Spinal cord (tissue), 10 donors: Measurements from ENCODE around the gene LIX1. TPM values are rescaled to one million over a fixed set of nuclear protein-coding genes. Genes with fewer than 3 reads are reported as not detected.

Experiments
- DNase-seq, 6 donors: peaks; one replicate each; pipeline versions ENCODE4 v3.0.0 to v3.0.0-alpha.2; 2013 to 2015; ENCODE audit warnings: low spot score in 6 of 6, low read depth in 4 of 6
- H3K27ac ChIP-seq: one replicate; pipeline ENCODE4 v1.5.1; 2013; ENCODE audit warnings: low read depth, low read length, control low read depth
- H3K27me3 ChIP-seq: one replicate; pipeline ENCODE4 v1.6.1; 2013; ENCODE audit warnings: low read length; ENCODE audit not compliant: control insufficient read depth, insufficient read depth
- H3K36me3 ChIP-seq: one replicate; pipeline ENCODE4 v1.6.1; 2013; ENCODE audit warnings: low read length; ENCODE audit not compliant: control insufficient read depth, insufficient read depth
- H3K4me1 ChIP-seq: one replicate; pipeline ENCODE4 v1.6.1; 2013; ENCODE audit warnings: low read length; ENCODE audit not compliant: control insufficient read depth, insufficient read depth
- H3K4me3 ChIP-seq: one replicate; pipeline ENCODE4 v1.5.1; 2013; ENCODE audit warnings: low read depth, low read length, control low read depth
- H3K9me3 ChIP-seq: one replicate; pipeline ENCODE4 v1.6.1; 2013; ENCODE audit warnings: low read length; ENCODE audit not compliant: control insufficient read depth, insufficient read depth
- WGBS: methylation state at CpG from one replicate; pipeline ENCODE4 v1.1.5; 2013; ENCODE audit warnings: missing lambda C conversion rate; ENCODE audit not compliant: insufficient coverage; 5-methylcytosine and 5-hydroxymethylcytosine counted together
- polyA plus RNA-seq, 2 donors: library from polyadenylated mRNA; unstranded; fragments of 120-200 nt; gene quantifications; one replicate each; pipeline ENCODE4 v1.2.1, GENCODE V29; 2013; ENCODE audit not compliant: insufficient read length in 2 of 2
- total RNA-seq, 2 donors: library from RNA; depleted of rRNA in 1 of 2; stranded (reverse); fragments of 120-200 nt in 1 of 2; fragments of >200 nt in 1 of 2; gene quantifications; one replicate each; pipeline versions ENCODE4 v1.2.3 to v1.2.4, GENCODE V29; 2013 to 2014
- donor health status: healthy.

The LIX1 gene
- total and polyA plus RNA-seq, 4 donors = 22.3 to 68.9 (median 41.6) TPM

DNA sequence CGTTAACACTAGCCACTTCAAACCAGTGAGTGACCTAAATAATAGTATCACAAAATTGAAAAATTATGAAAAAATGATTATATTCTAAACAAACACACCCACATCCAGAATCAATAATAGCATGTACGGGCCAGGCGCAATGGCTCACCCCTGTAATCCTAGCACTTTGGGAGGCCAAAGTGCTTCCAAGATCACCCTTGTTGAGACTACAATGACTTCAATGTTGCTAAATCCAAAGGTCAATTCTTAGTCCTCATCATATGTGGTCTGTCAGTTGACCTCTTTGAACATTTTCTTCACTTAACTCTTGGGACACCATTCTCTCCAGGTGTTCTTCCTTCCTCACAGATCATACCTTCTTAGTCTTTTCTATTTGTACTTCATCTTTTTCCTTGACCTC, 29.3 kb upstream of the LIX1 start:
- Histone ChIP-seq H3K27me3 (no peaks in the 10 kb centered on the region), H3K9me3 (no peaks in the 10 kb centered on the region), H3K27ac (no peak overlapping the region), H3K4me3 (no peak overlapping the region), H3K4me1 (no peaks in the 10 kb centered on the region), H3K36me3 (peaks cover 20% of the 10 kb centered on the region)
- 78% methylated on average over 2 of the region's 3 CpGs for WGBS
- DNase-seq = no peak

DNA sequence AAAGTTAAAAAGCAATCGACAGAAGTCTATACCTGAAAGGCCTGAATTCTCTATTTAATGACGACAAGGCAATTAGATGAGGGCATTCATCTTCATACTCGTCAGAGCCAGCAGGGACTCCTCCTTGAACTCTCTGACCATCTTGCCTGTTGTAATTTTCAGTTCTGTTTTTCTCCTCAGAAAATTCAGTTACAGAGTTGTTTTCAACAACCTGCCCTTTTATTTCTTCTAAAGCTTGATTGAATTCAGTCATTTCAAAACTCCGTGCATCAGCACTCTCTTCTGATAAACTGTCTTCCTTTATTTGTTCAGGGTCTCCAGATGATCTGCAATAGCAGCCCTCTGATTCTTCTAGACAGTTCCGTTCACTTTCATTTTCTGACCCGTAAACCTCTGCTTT, 25.0 kb upstream of the LIX1 start:
- Histone ChIP-seq H3K9me3 (no peaks in the 10 kb centered on the region), H3K4me1 (no peaks in the 10 kb centered on the region), H3K27ac (no peak overlapping the region), H3K36me3 (peaks cover 10% of the 10 kb centered on the region), H3K4me3 (no peak overlapping the region), H3K27me3 (no peaks in the 10 kb centered on the region)
- 43% methylated on average over 6 of the region's 6 CpGs for WGBS
- no peak for DNase-seq

DNA sequence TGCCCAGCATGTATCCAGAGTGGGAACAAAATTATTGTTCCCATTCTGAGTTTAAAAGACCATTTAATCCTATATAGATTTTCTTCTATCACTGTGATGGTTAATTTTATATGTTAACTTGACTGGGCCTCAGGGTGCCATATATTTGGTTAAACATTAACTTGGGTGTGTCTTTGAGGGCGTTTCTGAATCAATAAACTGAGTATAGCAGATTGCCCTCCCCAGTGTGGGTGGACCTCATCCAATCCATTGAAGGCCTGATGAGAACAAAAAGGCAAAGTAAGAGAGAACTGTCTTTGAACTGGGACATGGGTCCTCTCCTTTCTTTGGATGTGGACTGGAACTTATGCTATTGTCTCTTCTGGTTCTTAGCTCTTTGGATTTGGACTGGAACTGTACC, 23.3 kb upstream of the LIX1 start:
- H3K4me1 ChIP-seq = no peaks in the 10 kb centered on the region
- no peak overlapping the region for H3K4me3 ChIP-seq
- 14% methylated on average over 1 of the region's 1 CpG for WGBS
- no peaks in the 10 kb centered on the region for H3K27me3 ChIP-seq
- no peak overlapping the region for H3K27ac ChIP-seq
- DNase-seq = no peak
- no peaks in the 10 kb centered on the region for H3K9me3 ChIP-seq
- H3K36me3 ChIP-seq = peaks cover 7% of the 10 kb centered on the region

GRCh38 chr5:97164846-97165245, 22.4 kb upstream of the LIX1 start:
- Histone ChIP-seq H3K4me1 (no peaks in the 10 kb centered on the region), H3K36me3 (peaks cover 7% of the 10 kb centered on the region), H3K9me3 (no peaks in the 10 kb centered on the region), H3K27me3 (no peaks in the 10 kb centered on the region), H3K27ac (no peak overlapping the region), H3K4me3 (no peak overlapping the region)
- DNase-seq = no peak

GRCh38 chr5:97163790-97164285, 21.4 kb upstream of the LIX1 start:
- WGBS = 90% methylated on average over 2 of the region's 5 CpGs
- DNase-seq = no peak
- no peaks in the 10 kb centered on the region for H3K4me1 ChIP-seq

DNA sequence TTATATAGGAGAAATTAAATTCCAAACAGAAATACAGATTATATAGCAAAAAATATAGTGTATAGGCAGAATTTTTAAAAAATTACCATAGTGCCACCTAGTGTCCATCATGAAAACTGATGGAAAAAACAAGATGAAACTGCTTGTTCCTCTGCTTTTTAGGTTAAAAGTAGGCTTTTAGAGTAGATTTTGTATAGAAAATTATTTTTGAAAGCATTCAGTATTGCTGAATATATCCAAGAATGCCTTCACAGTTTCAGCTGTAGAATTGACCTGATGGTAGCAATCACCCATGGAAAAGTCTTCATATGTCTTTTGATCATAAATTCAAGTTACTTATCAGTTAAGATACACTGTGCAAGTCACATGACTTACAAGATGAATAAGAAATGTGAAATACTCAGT, 21.0 kb upstream of the LIX1 start:
- no peak overlapping the region for H3K27ac ChIP-seq

More at GRCh38 chr5:97163790-97164285, 21.4 kb upstream of the LIX1 start:
- no peaks in the 10 kb centered on the region for H3K27me3 ChIP-seq
- peaks cover 11% of the 10 kb centered on the region for H3K36me3 ChIP-seq
- no peaks in the 10 kb centered on the region for H3K9me3 ChIP-seq
- H3K27ac ChIP-seq = no peak overlapping the region
- no peak overlapping the region for H3K4me3 ChIP-seq

GRCh38 chr5:97162045-97162444, 19.6 kb upstream of the LIX1 start:
- H3K27me3 ChIP-seq = no peaks in the 10 kb centered on the region
- H3K27ac ChIP-seq = no peak overlapping the region
- peak in 5 of 6 donors; percentile 71 to 97 (median 83) for DNase-seq
- H3K4me1 ChIP-seq = no peaks in the 10 kb centered on the region
- H3K9me3 ChIP-seq = peaks cover 10% of the 10 kb centered on the region
- H3K36me3 ChIP-seq = peaks cover 11% of the 10 kb centered on the region
- no CpG with 5 or more reads among the region's 4 CpGs for WGBS
- H3K4me3 ChIP-seq = no peak overlapping the region

More for the DNA sequence above, 21.0 kb upstream of the LIX1 start:
- H3K4me1 ChIP-seq = no peaks in the 10 kb centered on the region
- H3K9me3 ChIP-seq = no peaks in the 10 kb centered on the region
- no peaks in the 10 kb centered on the region for H3K27me3 ChIP-seq
- DNase-seq = peak in 2 of 6 donors; percentile 45 to 76
- peaks cover 11% of the 10 kb centered on the region for H3K36me3 ChIP-seq
- no peak overlapping the region for H3K4me3 ChIP-seq

GRCh38 chr5:97157689-97158088, 15.3 kb upstream of the LIX1 start:
- Histone ChIP-seq H3K27ac (no peak overlapping the region), H3K36me3 (peaks cover 5% of the 10 kb centered on the region), H3K4me1 (no peaks in the 10 kb centered on the region), H3K9me3 (peaks cover 15% of the 10 kb centered on the region), H3K4me3 (no peak overlapping the region), H3K27me3 (no peaks in the 10 kb centered on the region)
- DNase-seq = no peak
- no CpG with 5 or more reads among the region's 2 CpGs for WGBS

GRCh38 chr5:97151370-97151769, 9.0 kb upstream of the LIX1 start:
- Histone ChIP-seq H3K4me1 (no peaks in the 10 kb centered on the region), H3K9me3 (no peaks in the 10 kb centered on the region), H3K27me3 (no peaks in the 10 kb centered on the region), H3K4me3 (no peak overlapping the region), H3K27ac (no peak overlapping the region), H3K36me3 (no peaks in the 10 kb centered on the region)
- DNase-seq = no peak
- 71% methylated on average over 1 of the region's 3 CpGs for WGBS

GRCh38 chr5:97150401-97150800, 8.0 kb upstream of the LIX1 start:
- H3K9me3 ChIP-seq = no peaks in the 10 kb centered on the region
- DNase-seq = no peak
- no peak overlapping the region for H3K27ac ChIP-seq
- no peaks in the 10 kb centered on the region for H3K36me3 ChIP-seq
- H3K27me3 ChIP-seq = no peaks in the 10 kb centered on the region
- no peaks in the 10 kb centered on the region for H3K4me1 ChIP-seq
- no CpG with 5 or more reads among the region's 1 CpG for WGBS
- no peak overlapping the region for H3K4me3 ChIP-seq
